HG03354 (cell line): ENCODE data around the gene KCNMA1.

ENCODE experiments used
- ATAC-seq: cut with Tn5 transposase; IDR thresholded peaks from one replicate; pipeline ENCODE4 v1.9.1; 2021; ENCODE audit warnings: mild to moderate bottlenecking; ENCODE audit not compliant: unreplicated experiment, poor library complexity, severe bottlenecking

KCNMA1 gene

DNA sequence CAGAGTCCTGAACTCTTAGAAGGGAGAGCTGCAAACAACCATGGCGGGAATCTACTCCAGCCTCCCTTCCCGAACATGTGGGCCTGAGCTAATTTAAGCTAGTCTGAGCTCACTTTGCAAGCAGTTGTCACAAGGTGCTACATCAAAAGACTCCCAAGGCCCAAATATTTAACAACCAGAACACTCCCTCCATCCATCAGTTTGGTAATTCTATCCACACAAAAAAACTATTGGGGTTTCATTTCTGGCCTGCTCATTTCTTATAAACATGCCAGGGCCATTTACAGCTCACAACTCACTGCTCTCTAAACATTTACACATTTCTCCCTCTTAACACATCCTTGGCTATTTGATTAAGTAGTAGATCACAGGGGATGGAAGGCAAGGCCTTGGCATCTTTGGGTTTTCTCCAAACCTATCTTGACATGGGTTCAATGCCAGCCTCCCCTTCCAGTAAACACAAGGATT is 263.4 kb downstream of the KCNMA1 start:
- ATAC-seq, result no peak

DNA sequence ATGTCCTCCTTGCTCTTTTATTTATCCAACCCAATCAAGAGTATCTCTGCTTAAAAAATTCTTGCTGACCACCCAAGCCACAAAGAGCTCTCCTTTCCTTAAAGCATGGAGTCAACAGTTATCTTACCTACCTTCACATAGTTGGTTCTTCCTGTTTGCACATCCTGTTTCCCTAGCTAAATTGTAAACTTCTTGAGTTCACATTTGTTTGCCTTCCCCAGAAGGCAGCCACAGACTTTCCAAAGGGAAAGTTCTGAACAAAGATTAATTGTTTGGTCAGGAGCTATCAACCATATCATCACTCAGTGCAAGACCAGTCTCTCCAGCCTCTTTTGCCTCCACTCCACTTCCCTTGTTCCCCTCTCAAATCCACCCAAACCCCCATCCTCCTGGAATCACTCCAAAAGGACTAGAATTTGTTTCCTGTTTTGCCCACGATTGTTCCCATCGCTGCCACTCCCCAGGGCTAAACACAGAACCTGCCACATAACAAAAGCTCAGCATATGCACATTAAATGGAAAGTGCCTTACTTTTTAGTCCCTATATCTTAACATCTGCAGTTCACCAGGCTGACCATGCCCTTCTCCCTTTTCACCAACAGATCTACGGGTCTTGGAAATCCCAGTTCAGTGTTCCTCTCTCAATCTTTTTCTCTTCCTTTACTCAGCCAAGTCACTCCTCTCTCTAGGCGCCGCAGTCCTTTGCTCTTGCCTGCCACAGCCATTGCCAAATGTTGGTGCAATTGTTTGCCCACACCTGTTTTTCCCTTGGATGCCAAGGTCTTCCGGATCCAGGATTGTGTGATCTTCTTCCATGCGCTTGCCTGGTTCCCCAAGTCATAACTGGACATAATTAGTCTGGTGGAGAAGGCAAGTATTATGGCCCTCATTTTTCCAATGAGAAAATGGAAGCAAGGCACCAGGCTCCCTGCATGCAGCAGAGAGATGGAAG is 265.5 kb downstream of the KCNMA1 start:
- ATAC-seq, result no peak

DNA sequence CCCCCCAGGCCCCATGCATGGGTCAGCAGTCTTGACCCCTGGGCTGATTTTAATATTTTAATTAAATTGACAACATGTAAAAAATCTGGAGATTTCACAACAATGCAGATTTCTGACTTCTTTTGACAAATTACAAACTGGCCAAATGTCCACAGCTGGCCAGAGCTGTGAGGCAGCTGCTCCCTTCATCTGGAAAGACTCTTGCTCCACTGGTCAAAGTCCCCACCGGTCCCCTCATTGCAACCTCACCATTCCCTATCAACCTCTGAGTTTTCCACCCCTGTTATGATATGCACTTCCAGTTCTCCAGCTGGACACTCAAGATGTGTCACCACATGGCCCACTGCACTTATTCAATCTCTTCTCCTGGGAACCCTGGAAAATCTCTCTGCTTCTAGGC is 266.2 kb downstream of the KCNMA1 start:
- no peak for ATAC-seq

DNA sequence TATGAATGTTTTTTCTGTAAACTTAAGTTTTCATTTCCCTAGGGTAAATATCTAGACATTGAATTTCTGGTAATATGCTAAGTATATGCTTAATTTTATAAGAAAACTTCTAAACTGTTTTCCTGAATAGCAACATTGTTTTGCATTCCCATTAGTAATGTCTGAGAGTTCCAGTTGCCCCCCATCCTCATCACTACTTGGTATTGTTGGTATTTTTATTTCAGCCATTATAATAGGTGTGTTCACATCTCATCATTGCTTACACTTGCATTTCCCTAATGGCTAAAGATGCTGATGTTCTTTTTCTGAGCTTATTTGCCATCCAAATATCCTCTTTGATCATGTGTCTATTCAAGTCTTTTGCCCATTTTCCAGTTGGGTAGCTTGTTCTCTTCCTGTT is 269.6 kb downstream of the KCNMA1 start:
- no peak for ATAC-seq

DNA sequence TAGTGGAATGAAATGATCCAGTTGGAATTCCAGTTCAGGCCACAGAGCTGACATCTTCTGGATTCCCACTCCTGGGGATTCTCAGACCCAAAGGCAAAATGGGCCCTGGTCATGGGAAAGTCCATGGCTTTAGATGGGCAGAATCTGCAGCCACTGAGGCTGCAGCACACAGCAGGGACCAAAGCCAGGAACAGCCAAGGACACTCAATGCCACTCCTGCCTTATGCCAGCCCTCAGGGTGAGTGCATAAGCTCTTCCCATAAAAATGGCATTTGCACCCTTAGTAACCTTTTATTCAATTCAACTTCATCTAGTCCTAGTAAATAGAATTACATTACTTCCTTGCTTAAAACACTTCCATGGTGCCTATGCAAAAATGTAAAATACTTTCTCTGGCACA is 274.4 kb downstream of the KCNMA1 start:
- ATAC-seq, result no peak

DNA sequence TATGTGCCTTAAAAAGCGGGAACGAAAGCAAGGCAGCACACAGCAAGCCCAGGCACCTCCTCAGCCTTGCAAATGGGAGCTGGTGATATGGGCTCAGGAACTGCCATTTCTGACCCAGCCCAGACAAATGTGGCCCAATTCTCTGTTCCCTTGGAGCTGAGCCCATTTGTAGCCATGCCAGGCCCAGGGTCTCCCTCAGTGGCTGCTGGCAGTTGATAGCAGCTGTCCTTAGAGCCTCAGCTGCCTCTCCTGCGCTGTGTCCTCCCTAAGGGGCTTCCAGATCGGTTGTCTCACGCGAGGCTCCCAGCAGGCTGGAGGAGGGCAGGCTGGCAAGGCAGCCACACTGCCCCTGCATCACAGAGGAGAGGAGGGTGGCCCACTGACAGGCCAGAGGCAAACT is 275.8 kb downstream of the KCNMA1 start:
- no peak for ATAC-seq

DNA sequence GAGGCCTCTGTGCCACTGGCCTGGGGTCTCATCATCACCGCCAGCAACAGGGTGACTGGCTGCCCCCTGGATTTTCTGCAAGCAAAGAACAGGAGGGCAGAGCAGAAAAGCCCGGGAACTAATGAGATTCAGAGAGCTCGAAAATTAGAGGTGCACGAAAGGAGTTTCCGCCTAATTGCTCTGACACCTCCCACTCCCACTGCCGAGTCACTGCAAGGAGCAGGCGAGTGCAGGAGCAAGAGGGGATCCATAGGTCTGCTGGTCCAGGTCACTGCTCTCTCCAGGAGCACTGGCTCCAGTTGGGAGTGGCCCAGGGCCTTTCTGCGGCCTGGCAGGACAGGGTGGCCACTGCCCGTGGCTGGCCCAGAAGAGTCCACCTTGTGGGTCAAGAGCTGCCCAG is 276.2 kb downstream of the KCNMA1 start:
- ATAC-seq, result no peak

DNA sequence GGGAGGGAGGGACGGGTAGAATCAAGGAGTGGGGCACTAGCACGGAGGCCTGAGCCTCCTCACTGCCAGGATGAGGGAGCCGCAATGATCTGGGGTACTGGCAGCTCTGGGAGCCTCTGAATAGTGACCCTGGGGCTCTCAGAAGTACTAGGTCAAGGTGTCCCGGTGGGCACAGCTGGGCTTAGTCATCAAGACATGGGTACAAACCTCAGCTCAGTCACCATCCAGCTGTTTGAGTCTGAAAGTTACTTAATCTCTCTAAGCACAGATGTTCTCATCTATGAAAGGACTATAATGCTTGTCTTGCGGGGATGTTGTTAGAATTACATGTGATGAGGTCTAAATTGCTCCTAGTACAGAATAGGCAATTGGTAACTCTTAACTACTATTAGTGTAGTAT is 276.8 kb downstream of the KCNMA1 start:
- no peak for ATAC-seq

DNA sequence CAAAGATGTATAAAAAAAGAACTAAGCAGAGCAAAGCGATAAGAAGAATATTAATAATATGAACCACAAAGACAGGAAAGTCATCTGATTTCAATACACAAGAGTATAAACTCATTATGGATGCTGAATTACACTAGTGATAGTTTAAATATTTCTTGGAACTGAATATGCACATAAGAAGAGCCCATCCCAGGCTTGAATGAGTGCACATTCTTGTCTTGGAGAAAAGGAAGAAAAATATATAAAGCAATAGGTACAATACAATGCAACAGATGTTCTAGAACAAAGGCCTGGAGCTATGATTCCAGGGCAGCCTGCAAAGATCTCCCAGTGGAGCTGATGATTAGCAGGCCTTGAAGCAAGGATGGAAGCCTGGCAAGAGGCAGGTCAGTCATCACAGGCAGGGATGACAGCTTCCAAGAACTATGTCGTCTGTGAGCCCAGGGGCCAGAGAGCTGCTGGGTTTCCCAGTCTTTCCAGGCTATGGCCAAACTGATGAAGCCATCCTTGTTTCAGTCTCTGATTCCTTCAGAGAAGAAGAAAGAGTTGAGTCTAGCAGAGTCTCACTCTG is 277.6 kb downstream of the KCNMA1 start:
- ATAC-seq, result no peak

DNA sequence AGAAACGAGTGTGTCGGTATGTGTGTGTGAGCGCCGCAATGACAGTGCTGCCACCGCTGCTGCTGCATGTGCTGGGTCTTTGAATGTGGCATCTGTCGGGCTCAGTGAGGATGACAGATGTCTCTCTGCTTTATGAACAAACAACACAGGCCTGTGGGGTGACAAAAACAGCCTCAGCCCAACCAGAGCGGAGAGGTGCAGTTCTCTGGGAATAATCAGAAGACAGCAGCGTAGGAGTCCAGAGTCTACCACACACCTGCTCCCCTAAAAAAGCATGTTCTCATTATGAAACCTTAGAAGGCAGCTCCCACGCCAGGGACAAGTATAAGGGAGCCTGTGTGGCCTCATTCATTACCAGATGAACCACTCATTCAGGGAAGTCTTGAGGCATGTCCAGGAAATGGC is 278.3 kb downstream of the KCNMA1 start:
- ATAC-seq, result no peak

DNA sequence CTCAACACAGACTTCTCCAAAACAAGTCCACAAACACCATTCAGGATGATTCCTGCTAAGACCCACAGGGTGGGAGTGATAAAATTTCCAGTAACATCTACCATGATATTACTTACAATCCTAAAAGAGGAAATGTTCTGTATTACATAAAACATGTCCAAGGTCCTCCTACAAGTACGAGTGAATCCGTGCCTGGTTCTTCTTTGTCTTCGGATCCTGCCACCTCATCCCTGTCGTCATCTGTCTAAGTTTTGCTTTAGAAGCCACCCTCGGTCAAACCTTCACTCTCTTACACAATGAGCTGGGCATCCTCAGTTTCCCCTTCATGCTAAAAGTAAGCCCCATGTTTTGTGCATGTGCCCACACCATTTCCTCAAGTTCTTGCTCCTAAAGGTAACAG is 279.0 kb downstream of the KCNMA1 start:
- ATAC-seq, result no peak

DNA sequence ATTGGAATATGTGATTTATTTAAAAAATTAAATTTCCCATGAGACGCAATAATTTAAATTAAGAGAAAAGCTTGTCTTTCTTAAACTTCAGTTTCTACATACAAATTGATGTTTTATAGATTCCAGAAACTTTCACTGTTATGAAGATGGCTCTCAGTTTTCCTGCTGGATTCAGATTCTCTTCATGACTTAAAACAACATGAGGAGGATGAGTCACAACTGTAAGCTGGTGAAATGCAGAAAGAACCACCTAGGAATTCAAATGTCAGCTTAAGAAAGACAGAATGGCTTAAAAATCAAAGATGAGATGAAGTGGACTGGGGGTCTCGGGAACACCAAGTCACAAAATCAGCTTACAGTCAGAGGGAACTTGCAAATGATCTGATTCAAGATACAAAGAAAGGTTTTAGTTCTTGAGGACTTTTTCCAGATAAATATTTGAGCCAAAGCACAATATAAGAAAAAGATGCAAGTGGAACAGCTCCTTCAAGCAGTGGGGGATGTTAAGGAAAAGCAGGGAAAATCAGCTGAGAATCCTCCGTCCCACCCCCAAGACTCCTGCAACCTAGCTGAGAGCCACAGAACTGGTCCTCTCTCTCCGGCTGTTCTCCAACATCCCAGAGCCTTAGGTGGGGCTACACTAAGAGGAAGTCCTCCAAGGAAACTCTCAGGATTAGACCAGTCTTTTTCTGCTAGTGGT is 279.8 kb downstream of the KCNMA1 start:
- ATAC-seq, result no peak

DNA sequence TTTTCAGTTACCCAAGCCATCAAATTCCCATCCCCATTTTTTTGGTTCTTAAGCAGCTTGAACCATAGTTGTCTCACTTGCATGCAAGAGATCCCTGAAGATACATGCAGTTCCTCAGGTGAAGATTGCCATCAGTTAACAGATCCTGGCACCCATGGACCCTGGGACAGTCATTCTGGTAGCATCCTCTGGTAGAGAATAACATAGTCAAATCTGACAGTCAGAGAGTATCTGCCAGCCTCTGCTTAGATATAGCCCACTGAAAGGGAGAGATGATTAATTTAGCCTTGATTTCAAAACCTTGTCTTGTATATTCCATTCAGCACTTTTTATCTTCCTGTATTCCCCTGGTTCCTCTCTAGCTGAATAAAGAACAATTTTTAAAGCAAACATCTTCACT is 280.4 kb downstream of the KCNMA1 start:
- no peak for ATAC-seq

DNA sequence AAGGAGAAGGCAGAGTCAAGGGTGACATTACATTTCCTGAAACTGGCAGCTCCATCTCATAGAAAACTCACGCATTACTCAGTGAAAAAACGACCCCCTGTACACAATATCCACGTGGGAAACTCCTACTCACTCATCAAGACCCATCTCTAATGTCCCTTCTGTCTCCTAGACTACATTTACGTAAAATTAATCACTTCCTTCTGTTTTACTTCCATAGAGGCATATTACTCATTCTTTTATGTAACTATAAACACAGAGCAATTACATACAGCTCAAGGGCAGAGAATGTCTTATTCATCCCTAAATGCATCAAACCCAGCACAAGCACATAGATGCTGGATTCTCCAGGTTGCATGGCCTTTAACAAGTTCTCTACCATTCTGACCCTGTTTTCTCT is 281.8 kb downstream of the KCNMA1 start:
- ATAC-seq, result no peak

DNA sequence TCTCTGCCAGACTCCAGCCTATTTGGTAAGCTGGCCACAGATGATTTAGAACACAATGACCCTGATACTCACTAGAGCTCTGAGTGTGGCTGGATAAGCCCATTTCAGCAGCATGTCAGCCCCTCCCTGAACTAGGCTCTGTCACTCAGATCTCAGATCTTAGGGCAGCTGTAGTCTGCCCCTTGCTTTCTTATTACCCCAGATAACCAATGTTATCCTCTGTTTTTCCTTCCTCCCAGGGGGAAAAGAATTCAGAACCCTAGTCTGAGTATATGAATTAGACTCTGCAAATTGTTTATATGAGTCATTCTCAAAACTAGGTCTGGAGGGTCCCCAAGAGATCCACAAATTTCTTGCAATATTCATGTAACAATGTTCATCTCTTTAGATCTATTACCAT is 286.2 kb downstream of the KCNMA1 start:
- no peak for ATAC-seq

DNA sequence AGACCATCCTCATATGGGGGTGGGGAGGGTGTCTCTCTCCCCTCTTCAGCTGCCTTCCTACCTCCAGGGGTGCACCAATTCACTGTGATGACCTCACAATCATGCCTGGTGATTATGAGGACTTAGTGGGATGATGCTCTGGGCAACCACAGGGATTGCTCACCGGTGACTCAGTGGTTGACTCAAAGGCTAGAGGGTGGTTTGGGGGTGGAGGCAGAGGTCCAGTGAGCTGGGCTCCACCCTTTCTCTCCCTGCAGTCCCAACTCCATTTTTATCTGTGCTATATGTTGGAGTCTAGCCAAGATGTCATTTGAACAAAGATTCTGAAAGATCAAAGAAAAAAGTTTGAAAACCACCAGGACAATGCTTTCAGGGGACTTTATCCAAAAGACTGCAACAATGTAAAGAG is 286.9 kb downstream of the KCNMA1 start:
- ATAC-seq, result no peak

DNA sequence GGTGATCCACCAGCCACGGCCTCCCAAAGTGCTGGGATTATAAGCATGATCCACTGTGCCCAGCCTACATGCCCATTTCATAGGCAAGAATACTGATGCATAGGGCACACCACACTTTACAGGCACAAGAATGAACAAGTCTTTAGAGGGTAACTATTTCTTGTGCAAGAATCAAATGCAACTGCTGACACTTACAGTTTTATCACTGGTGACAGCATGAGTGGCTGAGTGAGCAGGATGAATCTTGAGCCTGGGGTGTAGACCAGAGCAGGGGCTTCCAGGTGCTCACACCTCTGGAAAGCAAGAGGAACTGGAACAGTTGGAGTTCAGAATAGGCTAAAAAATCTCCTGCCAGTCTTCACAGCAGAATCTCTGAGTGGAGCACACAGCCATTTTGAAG is 287.5 kb downstream of the KCNMA1 start:
- ATAC-seq, result no peak

DNA sequence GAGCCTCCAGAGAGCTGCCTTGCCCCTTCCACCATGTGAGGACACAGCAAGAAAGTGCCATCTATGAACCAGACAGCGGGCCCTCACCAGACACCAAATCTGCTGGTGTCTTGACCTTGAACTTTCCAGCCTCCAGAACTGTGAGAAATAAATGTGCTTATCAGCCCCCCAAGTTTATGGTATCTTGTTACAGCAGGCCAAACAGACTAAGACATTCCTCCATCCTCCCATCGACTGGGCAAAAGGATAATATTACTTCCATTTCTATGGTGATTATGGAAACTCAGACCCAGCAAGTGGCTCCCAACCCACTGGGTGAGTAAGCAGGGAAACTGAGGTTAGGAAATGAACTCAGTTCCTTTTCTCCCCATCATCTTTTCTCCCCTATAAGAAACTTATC is 288.4 kb downstream of the KCNMA1 start:
- ATAC-seq, result no peak

DNA sequence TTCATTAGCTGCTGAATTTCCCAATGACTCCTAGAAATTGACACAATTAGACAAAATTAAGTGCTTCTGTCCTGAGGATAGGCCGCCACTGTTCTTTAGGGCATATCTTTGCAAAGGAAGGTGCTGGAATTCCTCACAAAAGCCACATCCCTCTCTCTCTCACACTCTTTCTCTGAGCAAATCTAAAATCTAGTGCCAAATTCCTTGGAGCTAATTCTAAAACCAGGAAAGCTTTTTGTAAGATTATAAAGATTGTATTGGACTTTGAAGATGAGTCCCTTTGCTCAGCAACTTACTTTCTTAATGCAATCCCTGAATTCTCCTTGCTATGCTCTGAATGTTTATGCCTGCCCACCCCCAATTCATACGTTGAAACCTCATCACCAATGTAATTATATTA is 288.9 kb downstream of the KCNMA1 start:
- no peak for ATAC-seq

DNA sequence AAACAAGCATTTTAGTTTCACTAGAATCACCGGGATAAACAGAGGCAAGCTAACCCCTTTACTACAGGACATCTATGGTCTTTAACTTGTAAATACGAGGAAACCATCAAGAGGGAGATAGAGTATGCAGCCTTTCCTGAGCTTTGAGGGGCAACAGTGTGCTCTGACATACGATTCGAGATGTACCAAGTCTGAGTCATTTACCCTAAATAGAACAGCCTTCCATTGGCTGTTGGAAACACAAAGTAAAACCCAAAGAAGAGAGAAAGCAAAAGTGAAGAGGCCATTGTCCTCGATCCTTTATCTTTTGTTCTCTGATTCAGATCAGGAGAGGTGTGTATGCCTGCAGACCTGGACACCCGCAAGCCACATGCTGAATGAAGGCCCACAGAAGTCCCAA is 289.5 kb downstream of the KCNMA1 start:
- ATAC-seq, result no peak

DNA sequence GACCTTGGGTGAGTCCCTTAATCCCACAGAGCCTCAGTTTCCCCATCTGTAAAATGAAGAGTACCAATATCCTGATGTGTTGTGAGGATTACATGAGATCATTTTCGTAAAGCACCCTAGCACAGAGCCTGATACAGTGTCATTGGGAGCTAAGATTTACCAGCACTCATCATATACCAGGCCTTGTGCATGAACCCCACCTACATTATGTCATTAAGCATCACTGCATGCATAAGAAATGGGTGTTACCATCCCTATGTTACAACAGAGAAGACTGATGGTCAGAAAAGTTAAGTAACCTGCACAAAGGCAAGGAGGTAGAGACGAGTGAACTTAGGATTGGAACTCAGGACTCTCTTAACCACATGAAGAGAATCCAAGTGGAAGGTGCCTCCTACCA is 290.6 kb downstream of the KCNMA1 start:
- no peak for ATAC-seq
